ENCODE data around the gene TRMT10A. TPM values are rescaled to one million over a fixed set of nuclear protein-coding genes. Genes with fewer than 3 reads are reported as not detected.
A peak's percentile ranks its signal among the peaks of the same experiment; 100 is the strongest.

Gene TRMT10A
- 4.5 and 7.2 TPM in 2 replicates for total RNA-seq

- peak; percentile 86 for DNase-seq (ENCODE audit: extremely low read depth, low read depth, low spot score)
These were observed at the start of gene TRMT10A for GRCh38 chr4:99563310-99564186. Gene TRMT10A (minus strand): TSS chr4:99564039. CDS start chr4:99559338, 4,701 bp downstream.

- DNase-seq (ENCODE audit: extremely low read depth, low read depth, low spot score): no peak
These were observed 48.9 kb upstream of the TRMT10A start for GRCh38 chr4:99612704-99613103.

- no peak for DNase-seq (ENCODE audit: extremely low read depth, low read depth, low spot score)
These were observed 48.4 kb upstream of the TRMT10A start for GRCh38 chr4:99612281-99612680.

GRCh38 chr4:99610605-99611175 lies 46.9 kb upstream of the TRMT10A start:
- DNase-seq (ENCODE audit: extremely low read depth, low read depth, low spot score): no peak

- no peak for DNase-seq (ENCODE audit: extremely low read depth, low read depth, low spot score)
These were observed 44.6 kb upstream of the TRMT10A start for GRCh38 chr4:99608417-99608816.

GRCh38 chr4:99606716-99607115 lies 42.9 kb upstream of the TRMT10A start:
- DNase-seq (ENCODE audit: extremely low read depth, low read depth, low spot score): no peak

- no peak for DNase-seq (ENCODE audit: extremely low read depth, low read depth, low spot score)
These were observed 31.0 kb upstream of the TRMT10A start for GRCh38 chr4:99594818-99595217.

GRCh38 chr4:99593781-99594641 lies 30.2 kb upstream of the TRMT10A start:
- DNase-seq (ENCODE audit: extremely low read depth, low read depth, low spot score): no peak

GRCh38 chr4:99591757-99592156 lies 27.9 kb upstream of the TRMT10A start:
- DNase-seq (ENCODE audit: extremely low read depth, low read depth, low spot score): no peak

- DNase-seq (ENCODE audit: extremely low read depth, low read depth, low spot score): no peak
These were observed 24.0 kb upstream of the TRMT10A start for GRCh38 chr4:99587803-99588202.

- DNase-seq (ENCODE audit: extremely low read depth, low read depth, low spot score): no peak
These were observed 23.5 kb upstream of the TRMT10A start for GRCh38 chr4:99587309-99587708.

GRCh38 chr4:99586797-99587196 lies 23.0 kb upstream of the TRMT10A start:
- DNase-seq (ENCODE audit: extremely low read depth, low read depth, low spot score): no peak

- no peak for DNase-seq (ENCODE audit: extremely low read depth, low read depth, low spot score)
These were observed 22.5 kb upstream of the TRMT10A start for GRCh38 chr4:99586322-99586721.

- no peak for DNase-seq (ENCODE audit: extremely low read depth, low read depth, low spot score)
These were observed 21.7 kb upstream of the TRMT10A start for GRCh38 chr4:99585516-99585915.

- DNase-seq (ENCODE audit: extremely low read depth, low read depth, low spot score): no peak
These were observed 14.9 kb upstream of the TRMT10A start for GRCh38 chr4:99578714-99579113.

GRCh38 chr4:99574530-99575324 lies 10.9 kb upstream of the TRMT10A start, which contains the start of gene MTTP:
Gene MTTP (plus strand): TSS chr4:99574824. CDS start chr4:99574910, 86 bp downstream.
- DNase-seq (ENCODE audit: extremely low read depth, low read depth, low spot score): no peak

GRCh38 chr4:99573735-99574368 lies 10.0 kb upstream of the TRMT10A start:
- DNase-seq (ENCODE audit: extremely low read depth, low read depth, low spot score): no peak

- DNase-seq (ENCODE audit: extremely low read depth, low read depth, low spot score): no peak
These were observed 8.8 kb upstream of the TRMT10A start for GRCh38 chr4:99572527-99573240.

GRCh38 chr4:99571883-99572282 lies 8.0 kb upstream of the TRMT10A start:
- DNase-seq (ENCODE audit: extremely low read depth, low read depth, low spot score): no peak

All from glomerular endothelial cell (primary cell).